ENCODE data around the gene NIPAL1.

- TF ChIP-seq CTCF (IDR thresholded peaks at IDR 0.05; ENCODE audit: low read depth, low read length, poor library complexity, severe bottlenecking) (no peak), EZH2phosphoT487 (IDR thresholded peaks at IDR 0.05; ENCODE audit: borderline replicate concordance, low read length) (no peak)
Measured at GRCh38 chr4:48068182-48068581, 51.6 kb downstream of the NIPAL1 start.

All from DOHH2 (cell line).